Testis (tissue), 3 donors: ENCODE measurements around the gene C19orf85. TPM values are rescaled to one million over a fixed set of nuclear protein-coding genes. Genes with fewer than 3 reads are reported as not detected.
A peak's percentile ranks its signal among the peaks of the same experiment; 100 is the strongest.

Experiments
- DNase-seq: peaks from one replicate; pipeline ENCODE4 v3.0.0-alpha.2; 2019
- H3K27ac ChIP-seq, 2 donors: fragments of 200-600 bp; sonication (generic); one replicate each; pipeline ENCODE4 v1.5.1; 2019
- H3K27me3 ChIP-seq: fragments of 200-600 bp; sonication (generic); one replicate; pipeline ENCODE4 v1.5.1; 2019
- H3K36me3 ChIP-seq: fragments of 200-600 bp; sonication (generic); one replicate; pipeline ENCODE4 v1.5.1; 2017; ENCODE audit warnings: low read depth; ENCODE audit errors: missing control alignments
- H3K4me1 ChIP-seq: fragments of 200-600 bp; sonication (generic); one replicate; pipeline ENCODE4 v1.5.1; 2019
- H3K4me3 ChIP-seq, 2 donors: fragments of 200-600 bp; sonication (generic); one replicate each; pipeline ENCODE4 v1.5.1; 2017 to 2019
- H3K9me3 ChIP-seq: fragments of 200-600 bp; sonication (generic); one replicate; pipeline ENCODE4 v1.5.1; 2017
- POLR2A ChIP-seq: fragments of 450-650 bp; IDR thresholded peaks from one replicate; pipeline ENCODE4 v1.6.1; 2017; ENCODE audit warnings: antibody characterized with exemption, mild to moderate bottlenecking, moderate library complexity
- WGBS, 2 donors: methylation state at CpG; one replicate each; pipeline ENCODE4 v1.1.5; 2018; 5-methylcytosine and 5-hydroxymethylcytosine counted together
- intact Hi-C: fragments of 100-400 bp; cut with DNase I; formaldehyde crosslinking; loops from one replicate; pipeline ENCODE4 v1.15.1; 2023; ENCODE audit warnings: low total_unique reads
- polyA plus RNA-seq: library from polyadenylated mRNA; stranded (reverse); fragments of 350-450 nt; fragmentation: Illumina TruSeq; extraction: RNeasy Lipid Tissue Mini Kit (QIAGEN cat#74804); gene quantifications from one replicate; pipeline ENCODE4 v1.2.3, GENCODE V29; 2014; ENCODE audit warnings: low read depth, low replicate concordance; ENCODE audit not compliant: insufficient read depth
- total RNA-seq, 2 donors: library from RNA; depleted of rRNA; stranded (reverse); fragments of >200 nt; gene quantifications; one replicate each; pipeline ENCODE4 v1.2.3, GENCODE V29; 2016
- TF ChIP-seq, protein P1 (sequence below), 3 experiments: fragments of 450-650 bp in 2 of 3; fragments of 200-600 bp in 1 of 3; sonication (generic) in 1 of 3; IDR thresholded peaks; one replicate each; pipeline ENCODE4 v1.5.1; 2016 to 2019; ENCODE audit warnings: antibody characterized with exemption in 3 of 3, mild to moderate bottlenecking in 2 of 3, moderate library complexity in 1 of 3

C19orf85 gene
- total and polyA plus RNA-seq, 3 donors from 2014 or later, result not detected

DNA sequence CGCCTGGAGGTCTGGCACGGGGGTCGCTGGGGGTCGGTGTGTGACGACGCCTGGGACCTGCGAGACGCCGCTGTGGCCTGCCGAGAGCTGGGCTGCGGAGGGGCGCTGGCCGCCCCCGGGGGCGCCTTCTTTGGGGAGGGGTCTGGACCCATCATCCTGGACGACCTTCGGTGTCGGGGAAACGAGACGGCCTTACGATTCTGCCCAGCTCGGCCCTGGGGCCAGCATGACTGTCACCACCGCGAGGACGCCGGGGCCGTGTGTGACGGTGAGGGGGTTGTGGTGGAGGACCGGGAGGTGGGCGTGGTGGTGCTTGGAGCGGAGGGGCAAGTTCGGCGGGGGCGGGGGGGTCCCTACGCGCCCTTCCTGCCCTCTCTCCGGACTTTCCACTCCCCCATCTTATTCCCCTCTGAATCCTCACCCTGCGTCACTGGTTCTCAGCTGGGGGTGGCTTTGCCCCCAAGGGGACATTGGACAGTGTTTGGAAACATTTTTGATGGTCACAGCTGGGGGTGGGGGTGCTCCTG, 29.2 kb upstream of the C19orf85 start:
- Histone ChIP-seq H3K27ac (peak overlapping the region; percentile 28 to 90), H3K27me3 (no peaks in the 10 kb centered on the region), H3K4me1 (peaks cover 16% of the 10 kb centered on the region), H3K9me3 (no peaks in the 10 kb centered on the region), H3K4me3 (peak overlapping the region; percentile 42), H3K36me3 (no peaks in the 10 kb centered on the region)
- DNase-seq, result no peak
- intact Hi-C loops, result no loop called here
- TF ChIP-seq POLR2A, result no peak
- TF ChIP-seq, protein P1, sequence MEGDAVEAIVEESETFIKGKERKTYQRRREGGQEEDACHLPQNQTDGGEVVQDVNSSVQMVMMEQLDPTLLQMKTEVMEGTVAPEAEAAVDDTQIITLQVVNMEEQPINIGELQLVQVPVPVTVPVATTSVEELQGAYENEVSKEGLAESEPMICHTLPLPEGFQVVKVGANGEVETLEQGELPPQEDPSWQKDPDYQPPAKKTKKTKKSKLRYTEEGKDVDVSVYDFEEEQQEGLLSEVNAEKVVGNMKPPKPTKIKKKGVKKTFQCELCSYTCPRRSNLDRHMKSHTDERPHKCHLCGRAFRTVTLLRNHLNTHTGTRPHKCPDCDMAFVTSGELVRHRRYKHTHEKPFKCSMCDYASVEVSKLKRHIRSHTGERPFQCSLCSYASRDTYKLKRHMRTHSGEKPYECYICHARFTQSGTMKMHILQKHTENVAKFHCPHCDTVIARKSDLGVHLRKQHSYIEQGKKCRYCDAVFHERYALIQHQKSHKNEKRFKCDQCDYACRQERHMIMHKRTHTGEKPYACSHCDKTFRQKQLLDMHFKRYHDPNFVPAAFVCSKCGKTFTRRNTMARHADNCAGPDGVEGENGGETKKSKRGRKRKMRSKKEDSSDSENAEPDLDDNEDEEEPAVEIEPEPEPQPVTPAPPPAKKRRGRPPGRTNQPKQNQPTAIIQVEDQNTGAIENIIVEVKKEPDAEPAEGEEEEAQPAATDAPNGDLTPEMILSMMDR (IDR thresholded peaks at IDR 0.05), result no peak
- 7 to 44% methylated on average over 12 to 27 of the region's 38 CpGs for WGBS, 2 donors

DNA sequence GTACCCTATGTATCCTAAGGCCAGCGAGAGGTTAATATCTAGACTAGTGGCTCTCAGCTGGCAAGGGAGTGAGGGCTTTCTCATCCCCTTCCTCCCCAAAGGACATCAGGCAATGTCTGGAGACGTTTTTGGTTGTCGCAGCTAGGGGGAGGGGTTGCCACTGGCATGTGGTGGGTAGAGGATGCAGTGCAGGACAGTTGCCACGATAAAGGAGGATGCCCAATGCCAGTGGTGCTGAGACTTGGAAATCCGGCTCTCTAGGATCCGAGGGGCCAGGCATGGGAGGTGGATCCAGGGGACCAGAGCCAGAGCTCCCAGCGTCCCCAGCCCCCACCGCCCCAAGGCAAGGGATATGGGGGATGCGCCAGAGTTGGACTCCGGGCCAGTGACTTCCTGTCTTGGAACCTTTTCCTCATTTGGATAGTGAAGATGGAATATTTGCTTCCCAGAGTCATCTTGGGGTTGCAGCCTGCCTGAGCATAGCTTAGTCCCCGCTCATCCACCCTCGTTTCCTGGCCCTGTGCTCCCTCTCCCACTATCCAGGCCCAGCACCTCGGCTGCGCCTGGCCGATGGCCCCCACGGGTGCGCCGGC, 28.6 kb upstream of the C19orf85 start:
- no peaks in the 10 kb centered on the region for H3K9me3 ChIP-seq
- peaks cover 16% of the 10 kb centered on the region for H3K4me1 ChIP-seq
- no peak for DNase-seq
- H3K36me3 ChIP-seq, result no peaks in the 10 kb centered on the region
- intact Hi-C loops, result no loop called here
- 22 to 37% methylated on average over 16 to 18 of the region's 18 CpGs for WGBS, 2 donors
- H3K4me3 ChIP-seq, result peak overlapping the region; percentile 18 to 42
- no peak for TF ChIP-seq POLR2A
- TF ChIP-seq, protein P1 (IDR thresholded peaks at IDR 0.05), result no peak
- peak overlapping the region; percentile 28 to 90 for H3K27ac ChIP-seq
- no peaks in the 10 kb centered on the region for H3K27me3 ChIP-seq

DNA sequence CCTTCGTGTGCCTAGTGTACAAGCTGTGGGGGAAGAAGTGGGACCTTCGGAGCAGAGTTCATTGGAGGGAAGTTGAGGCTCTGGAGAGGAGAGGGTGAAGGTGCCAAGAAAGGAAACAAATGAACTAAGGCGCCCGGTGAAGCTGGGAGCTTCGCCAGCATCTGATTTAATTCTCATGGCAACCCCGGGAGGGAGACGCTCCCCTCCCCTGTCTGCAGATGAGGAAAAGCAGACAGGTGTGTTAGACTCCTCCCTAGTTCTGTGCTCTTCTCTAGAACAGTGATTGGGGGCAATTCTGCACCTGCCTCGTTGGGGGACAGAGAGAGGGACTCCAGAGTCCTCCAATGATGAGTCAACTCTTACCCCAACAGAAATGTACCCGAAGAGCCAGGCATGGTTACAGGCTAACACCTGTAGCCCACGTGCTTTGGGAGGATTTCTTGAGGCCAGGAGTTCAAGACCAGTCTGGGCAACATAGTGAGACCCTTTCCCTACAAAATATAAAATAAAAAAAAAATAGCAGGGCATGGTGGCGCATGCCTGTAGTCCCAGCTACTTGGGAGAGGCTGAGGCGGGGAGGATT, 27.9 kb upstream of the C19orf85 start:
- no peak for DNase-seq
- H3K4me3 ChIP-seq, result no peak overlapping the region
- no peaks in the 10 kb centered on the region for H3K9me3 ChIP-seq
- WGBS, 2 donors, result 60 to 61% methylated on average over 12 of the region's 12 CpGs
- intact Hi-C loops, result no loop called here
- H3K27me3 ChIP-seq, result no peaks in the 10 kb centered on the region
- H3K36me3 ChIP-seq, result no peaks in the 10 kb centered on the region
- peaks cover 23% of the 10 kb centered on the region for H3K4me1 ChIP-seq
- no peak for TF ChIP-seq POLR2A
- TF ChIP-seq, protein P1 (IDR thresholded peaks at IDR 0.05), result no peak
- H3K27ac ChIP-seq, result no peak overlapping the region

DNA sequence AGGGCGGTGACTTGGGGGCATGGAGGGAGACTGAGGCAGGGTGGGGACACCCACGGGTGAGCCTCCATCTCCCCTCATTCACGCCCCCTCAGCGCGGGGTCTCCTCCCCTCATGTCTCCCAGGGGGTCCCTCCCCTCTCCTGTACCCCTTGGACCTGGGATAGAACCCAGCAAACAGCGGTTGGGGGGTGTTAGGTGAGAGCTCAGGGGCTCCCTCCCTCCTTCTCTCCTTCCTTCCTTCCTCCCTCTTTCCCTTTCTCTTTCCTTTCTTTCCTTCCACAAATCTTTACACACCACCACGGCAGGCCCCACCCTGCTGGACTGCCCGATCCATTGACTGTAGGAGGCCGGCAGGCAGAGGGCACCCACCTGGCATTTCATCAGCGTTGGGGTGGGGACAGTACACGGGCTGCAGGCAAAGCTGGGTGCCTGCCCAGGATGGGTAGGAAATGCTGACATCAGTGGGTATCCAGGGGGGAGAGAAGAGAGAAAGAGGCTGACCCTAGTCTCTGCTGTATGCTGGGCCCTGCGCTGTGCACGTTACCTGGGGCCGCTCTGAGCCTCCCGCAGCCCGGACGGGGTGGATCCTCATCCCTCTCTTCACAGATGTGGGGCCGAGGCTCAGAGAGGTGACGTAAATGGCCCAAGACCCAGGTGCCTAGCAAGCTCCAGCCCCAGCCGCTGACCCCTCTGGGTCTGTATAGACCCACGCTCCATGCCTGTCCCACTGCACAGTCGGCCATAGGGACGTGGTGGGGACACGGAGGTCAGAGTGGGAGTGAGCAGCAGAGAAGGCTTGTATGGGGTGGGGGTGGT, 27.2 kb upstream of the C19orf85 start:
- 72 to 79% methylated on average over 18 to 24 of the region's 24 CpGs for WGBS, 2 donors
- no peak for DNase-seq
- no peaks in the 10 kb centered on the region for H3K9me3 ChIP-seq
- H3K27me3 ChIP-seq, result no peaks in the 10 kb centered on the region
- intact Hi-C loops, result no loop called here
- H3K4me1 ChIP-seq, result peaks cover 30% of the 10 kb centered on the region
- TF ChIP-seq, protein P1 (IDR thresholded peaks at IDR 0.05), result no peak
- TF ChIP-seq POLR2A, result no peak
- no peak overlapping the region for H3K4me3 ChIP-seq
- no peak overlapping the region for H3K27ac ChIP-seq
- H3K36me3 ChIP-seq, result no peaks in the 10 kb centered on the region
